Neutrophil (primary cell): ENCODE results near the gene EZR.
"Not testable (repeated sequence)": the region's sequence is repeated elsewhere in the genome, so short reads cannot be mapped to it uniquely, and the experiment has no call there.

ENCODE experiments used
- H3K27ac ChIP-seq: fragments of 200-600 bp; sonication (generic); 2 replicates; pipeline ENCODE4 v1.5.1; 2016; ENCODE audit warnings: mild to moderate bottlenecking, moderate library complexity
- H3K27me3 ChIP-seq: fragments of 200-600 bp; sonication (generic); 2 replicates; pipeline ENCODE4 v1.6.0; 2016; ENCODE audit warnings: mild to moderate bottlenecking
- H3K36me3 ChIP-seq: fragments of 200-600 bp; sonication (generic); 2 replicates; pipeline ENCODE4 v1.5.1; 2017
- H3K4me1 ChIP-seq, 2 experiments: fragments of 200-600 bp in 1 of 2; sonication (generic) in 1 of 2; 1 replicate in 1 of 2; 2 replicates in 1 of 2; pipeline versions ENCODE4 v1.5.1 to v1.6.1; 2013 to 2016; ENCODE audit warnings: low read depth in 1 of 2, low read length in 1 of 2, mild to moderate bottlenecking in 1 of 2, moderate library complexity in 1 of 2; ENCODE audit not compliant: control insufficient read depth in 1 of 2, insufficient read depth in 1 of 2
- H3K4me3 ChIP-seq, 2 experiments: fragments of 200-600 bp in 1 of 2; sonication (generic) in 1 of 2; 1 replicate in 1 of 2; 2 replicates in 1 of 2; pipeline ENCODE4 v1.5.1; 2013 to 2016; ENCODE audit warnings: low read depth in 1 of 2, low read length in 1 of 2, mild to moderate bottlenecking in 1 of 2, moderate library complexity in 1 of 2
- H3K9me3 ChIP-seq: fragments of 200-600 bp; sonication (generic); 2 replicates; pipeline ENCODE4 v1.5.1; 2016
- TF ChIP-seq, protein P1 (sequence below): fragments of 200-600 bp; sonication (generic); IDR thresholded peaks from 2 replicates; pipeline ENCODE4 v1.5.1; 2016; ENCODE audit warnings: antibody characterized with exemption

EZR gene

DNA sequence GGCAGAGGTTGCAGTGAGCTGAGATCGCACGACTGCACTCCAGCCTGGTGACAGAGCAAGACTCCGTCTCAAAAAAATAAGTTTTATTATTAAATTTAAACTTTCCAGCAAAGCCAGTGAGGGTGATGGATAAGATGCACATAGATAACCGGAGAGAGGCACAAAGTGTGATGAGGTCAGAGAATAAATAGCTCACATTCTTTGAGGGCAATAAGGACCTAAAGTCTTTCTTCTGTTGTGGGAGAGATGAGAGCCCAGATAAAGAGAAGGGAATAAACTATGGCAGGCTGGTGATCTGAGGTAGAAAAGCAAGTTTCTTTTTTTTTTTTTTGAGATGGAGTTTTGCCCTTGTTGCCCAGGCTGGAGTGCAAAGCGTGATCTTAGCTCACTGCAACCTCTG lies 20.6 kb upstream of the EZR start:
- no peak overlapping the region for H3K27ac ChIP-seq
- no peak overlapping the region for H3K4me3 ChIP-seq
- no peaks in the 10 kb centered on the region for H3K36me3 ChIP-seq

DNA sequence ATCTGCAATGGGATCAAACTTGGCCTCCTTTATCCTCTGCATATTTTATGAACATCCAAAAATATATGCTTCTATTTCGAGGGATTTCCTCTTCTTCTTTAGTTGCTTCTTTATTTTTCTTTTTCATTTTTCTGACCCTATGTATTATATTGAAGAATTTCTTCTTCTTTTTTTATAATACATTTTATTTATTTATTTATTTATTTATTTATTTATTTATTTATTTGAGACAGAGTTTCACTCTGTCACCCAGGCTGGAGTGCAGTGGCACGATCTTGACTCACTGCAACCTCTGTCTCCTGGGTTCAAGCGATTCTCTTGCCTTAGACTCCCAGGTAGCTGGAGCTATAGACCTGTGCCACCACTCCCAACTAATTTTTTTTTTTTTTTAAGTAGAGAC lies 19.6 kb upstream of the EZR start:
- H3K27ac ChIP-seq, H3K4me1 ChIP-seq, H3K36me3 ChIP-seq, H3K4me3 ChIP-seq, H3K9me3 ChIP-seq: not testable (repeated sequence)
- peaks cover 11% of the 10 kb centered on the region for H3K27me3 ChIP-seq

More for the DNA sequence above, 20.6 kb upstream of the EZR start:
- Histone ChIP-seq H3K27me3 (peaks cover 11% of the 10 kb centered on the region), H3K4me1 (no peaks in the 10 kb centered on the region), H3K9me3 (no peaks in the 10 kb centered on the region)
- TF ChIP-seq, protein P1, sequence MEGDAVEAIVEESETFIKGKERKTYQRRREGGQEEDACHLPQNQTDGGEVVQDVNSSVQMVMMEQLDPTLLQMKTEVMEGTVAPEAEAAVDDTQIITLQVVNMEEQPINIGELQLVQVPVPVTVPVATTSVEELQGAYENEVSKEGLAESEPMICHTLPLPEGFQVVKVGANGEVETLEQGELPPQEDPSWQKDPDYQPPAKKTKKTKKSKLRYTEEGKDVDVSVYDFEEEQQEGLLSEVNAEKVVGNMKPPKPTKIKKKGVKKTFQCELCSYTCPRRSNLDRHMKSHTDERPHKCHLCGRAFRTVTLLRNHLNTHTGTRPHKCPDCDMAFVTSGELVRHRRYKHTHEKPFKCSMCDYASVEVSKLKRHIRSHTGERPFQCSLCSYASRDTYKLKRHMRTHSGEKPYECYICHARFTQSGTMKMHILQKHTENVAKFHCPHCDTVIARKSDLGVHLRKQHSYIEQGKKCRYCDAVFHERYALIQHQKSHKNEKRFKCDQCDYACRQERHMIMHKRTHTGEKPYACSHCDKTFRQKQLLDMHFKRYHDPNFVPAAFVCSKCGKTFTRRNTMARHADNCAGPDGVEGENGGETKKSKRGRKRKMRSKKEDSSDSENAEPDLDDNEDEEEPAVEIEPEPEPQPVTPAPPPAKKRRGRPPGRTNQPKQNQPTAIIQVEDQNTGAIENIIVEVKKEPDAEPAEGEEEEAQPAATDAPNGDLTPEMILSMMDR: no peak

DNA sequence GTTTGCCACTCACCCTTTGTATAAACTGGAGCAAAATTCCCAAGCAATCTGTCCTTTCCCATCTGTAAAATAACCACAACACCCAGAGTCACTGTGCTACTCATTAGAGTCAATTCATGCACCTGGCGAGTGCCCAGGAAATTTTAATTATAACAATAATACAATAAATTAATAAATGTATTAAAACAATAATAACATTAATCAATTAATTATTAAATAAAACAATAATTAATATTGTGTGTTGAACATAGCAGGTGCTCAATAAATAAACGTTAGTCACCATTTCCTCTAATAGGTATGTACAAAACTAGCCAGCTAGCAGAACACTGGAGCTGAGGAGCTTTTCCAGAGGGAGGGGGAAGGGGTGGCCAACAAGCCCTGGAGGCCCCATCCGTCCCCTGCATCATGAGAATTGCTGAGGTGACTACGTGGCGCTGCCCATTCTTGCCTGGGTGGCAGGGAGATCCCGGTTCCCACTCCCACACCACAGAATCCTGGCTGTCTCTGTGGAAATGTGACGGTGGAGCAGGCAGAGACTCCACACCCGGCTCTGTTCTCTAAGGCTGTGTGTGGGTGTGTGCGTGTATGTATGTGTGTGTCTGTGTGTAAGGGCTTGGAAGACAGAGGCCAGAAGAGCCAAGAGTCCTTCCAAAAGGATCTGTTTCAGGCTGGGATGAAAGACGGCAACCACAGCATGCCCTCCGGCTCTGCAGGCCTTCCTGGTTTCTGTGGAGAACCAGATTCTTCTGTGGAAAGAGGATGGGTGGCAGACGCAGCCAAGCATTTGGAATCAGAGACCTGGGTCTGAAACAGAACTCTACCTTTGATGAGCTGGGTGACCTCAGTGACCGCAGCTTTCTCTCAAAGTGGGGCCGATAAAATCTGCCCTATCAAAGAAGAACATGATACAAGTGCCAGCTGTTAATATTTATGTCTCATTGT lies 18.8 kb upstream of the EZR start:
- Histone ChIP-seq H3K27me3 (peaks cover 11% of the 10 kb centered on the region), H3K9me3 (no peaks in the 10 kb centered on the region), H3K27ac (no peak overlapping the region), H3K4me1 (no peaks in the 10 kb centered on the region), H3K36me3 (no peaks in the 10 kb centered on the region), H3K4me3 (no peak overlapping the region)
- TF ChIP-seq, protein P1: no peak

DNA sequence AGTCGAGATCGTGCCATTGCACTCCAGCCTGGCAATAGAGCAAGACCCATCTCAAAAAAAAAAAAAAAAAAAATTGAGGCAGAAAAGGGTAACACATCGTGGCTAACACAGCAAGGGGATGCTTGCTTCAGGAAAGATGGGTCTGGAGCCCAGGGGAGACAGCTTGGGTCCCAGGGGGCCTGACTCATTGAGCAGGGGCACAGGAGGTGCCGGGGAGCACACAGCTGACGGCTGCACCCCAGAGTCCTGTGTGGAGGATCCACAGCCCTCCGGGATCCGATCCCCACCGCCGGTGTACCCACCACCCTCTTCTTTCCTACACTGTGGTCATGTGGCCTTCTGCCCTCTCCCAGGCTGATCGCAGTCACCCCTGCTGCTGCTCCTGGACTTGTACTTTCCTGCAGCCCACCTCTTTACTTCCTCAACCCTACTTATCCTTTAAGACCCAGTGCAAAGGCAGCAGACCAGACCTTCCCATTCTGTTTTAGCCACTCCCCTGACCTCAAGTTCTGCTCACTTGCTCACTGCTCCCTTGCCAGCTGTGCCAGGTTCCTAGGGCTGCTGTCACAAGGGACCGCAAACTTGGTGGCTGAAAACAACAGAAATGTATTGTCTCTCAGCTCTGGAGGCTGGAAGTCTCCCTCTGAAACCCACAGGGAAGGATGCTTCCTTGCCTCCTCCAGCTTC lies 17.6 kb upstream of the EZR start:
- H3K4me3 ChIP-seq: no peak overlapping the region
- H3K36me3 ChIP-seq: no peaks in the 10 kb centered on the region
- H3K9me3 ChIP-seq: no peaks in the 10 kb centered on the region
- TF ChIP-seq, protein P1: no peak
- H3K27me3 ChIP-seq: peaks cover 11% of the 10 kb centered on the region
- no peak overlapping the region for H3K27ac ChIP-seq
- no peaks in the 10 kb centered on the region for H3K4me1 ChIP-seq

DNA sequence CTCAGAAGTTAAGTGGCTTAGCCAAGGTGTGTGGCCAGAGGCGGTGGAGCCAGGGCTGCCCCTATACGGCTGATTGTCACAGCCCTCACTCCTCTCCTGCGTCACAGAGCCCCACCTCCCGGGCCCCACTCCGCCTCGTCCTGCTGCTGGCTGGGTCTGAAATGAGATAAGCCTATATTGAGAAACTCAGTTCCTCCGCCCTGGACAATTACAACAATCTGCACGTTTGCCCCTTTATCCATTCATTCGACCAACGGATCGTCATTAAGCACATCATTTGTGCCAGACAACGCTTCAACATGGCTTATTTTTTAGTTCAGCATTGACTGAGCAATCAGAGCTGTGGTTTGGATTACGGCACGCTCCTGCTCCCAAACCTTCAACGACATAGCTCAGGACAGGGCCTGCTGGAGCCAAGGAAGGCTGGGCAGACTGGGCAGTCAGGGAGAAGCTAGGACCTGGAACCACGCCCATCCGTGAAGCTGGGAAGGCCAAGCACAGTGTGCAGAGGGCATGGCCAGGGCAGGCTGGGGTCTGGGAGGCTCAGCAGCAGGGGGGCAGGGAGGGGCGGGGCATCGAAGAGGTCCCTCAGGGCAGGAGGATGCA lies 16.6 kb upstream of the EZR start:
- Histone ChIP-seq H3K27me3 (peaks cover 11% of the 10 kb centered on the region), H3K9me3 (no peaks in the 10 kb centered on the region), H3K4me3 (no peak overlapping the region), H3K4me1 (no peaks in the 10 kb centered on the region), H3K27ac (no peak overlapping the region), H3K36me3 (no peaks in the 10 kb centered on the region)
- TF ChIP-seq, protein P1: no peak
